GM21786 (cell line): Measurements from ENCODE around the gene NT5C3A.
"Not testable (repeated sequence)": the region's sequence is repeated elsewhere in the genome, so short reads cannot be mapped to it uniquely, and the experiment has no call there.

Source experiments
- ATAC-seq: cut with Tn5 transposase; IDR thresholded peaks from one replicate; pipeline ENCODE4 v1.9.1; 2021; ENCODE audit not compliant: unreplicated experiment

NT5C3A gene

GRCh38 chr7:33062023-33062781 is at the start of gene NT5C3A:
TSS of gene NT5C3A (minus strand) at chr7:33062776. CDS start at chr7:33062705, 71 bp downstream.
- ATAC-seq: peak; percentile 35

DNA sequence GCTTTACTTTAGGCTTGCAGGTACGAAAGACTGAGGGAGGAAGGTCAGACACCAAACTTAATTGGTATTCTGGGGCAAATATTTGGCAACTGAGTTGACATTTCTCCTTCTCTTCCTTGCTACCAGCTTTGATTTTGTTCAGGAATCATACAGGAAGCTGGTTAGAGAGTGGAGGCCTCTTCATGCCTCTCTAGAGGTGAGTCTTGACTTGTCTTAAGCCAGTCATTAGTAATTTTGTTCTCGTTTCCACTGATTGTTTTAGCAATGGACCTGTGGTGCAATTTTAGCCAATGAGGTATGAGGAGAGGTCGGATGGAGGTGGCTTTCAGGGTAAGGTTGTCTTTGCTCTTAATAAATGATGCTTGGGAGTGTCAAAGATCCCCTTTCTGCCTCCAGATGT is 49.0 kb upstream of the NT5C3A start:
- no peak for ATAC-seq

DNA sequence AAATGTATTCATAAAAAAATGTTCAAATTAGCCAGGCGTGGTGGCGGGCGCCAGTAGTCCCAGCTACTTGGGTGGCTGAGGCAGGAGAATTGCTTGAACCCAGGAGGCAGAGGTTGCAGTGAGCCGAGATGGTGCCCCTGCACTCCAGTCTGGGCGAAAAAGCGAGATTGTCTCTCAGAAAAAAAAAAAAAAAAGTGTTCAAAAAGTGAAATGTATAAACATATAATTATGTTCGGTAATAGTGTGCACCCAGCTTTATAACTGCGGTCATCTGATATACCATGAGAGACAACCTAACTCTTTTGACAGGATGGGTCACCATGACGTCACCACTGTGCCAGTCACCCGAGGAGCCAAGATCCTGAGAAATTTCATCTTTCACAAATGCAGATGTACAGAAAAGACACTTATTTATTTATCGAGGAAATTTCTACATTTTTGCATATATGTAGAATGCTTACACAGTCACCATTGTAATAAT is 47.2 kb upstream of the NT5C3A start:
- ATAC-seq: no peak

- ATAC-seq: peak; percentile 73
Observed at GRCh38 chr7:33109005-33109757, 46.6 kb upstream of the NT5C3A start, which contains the start of gene RP9. TSS of gene RP9 (minus strand) at chr7:33109404. CDS start at chr7:33109372, 32 bp downstream.

DNA sequence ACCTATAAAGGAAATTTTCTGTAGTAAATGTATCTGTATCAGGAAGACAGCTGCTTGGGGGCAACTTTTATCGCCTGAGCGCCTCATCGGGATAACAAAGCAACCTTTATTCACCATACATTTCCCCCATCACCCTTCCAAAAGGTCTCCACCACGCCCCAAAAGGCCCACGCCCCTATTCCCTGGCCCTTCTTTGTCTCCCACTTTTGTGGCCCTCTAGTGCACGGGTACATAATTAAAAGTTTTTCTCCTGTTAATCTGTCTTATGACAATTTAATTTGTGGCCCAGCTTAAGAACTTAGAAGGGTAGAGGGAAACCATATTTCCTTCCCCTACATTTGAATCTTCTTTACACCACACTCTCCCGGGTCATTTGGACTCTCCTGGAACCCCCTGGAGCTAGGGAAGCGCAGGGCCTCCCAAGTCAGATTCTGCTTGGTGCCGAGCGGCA is 46.0 kb upstream of the NT5C3A start:
- ATAC-seq: peak; percentile 5

DNA sequence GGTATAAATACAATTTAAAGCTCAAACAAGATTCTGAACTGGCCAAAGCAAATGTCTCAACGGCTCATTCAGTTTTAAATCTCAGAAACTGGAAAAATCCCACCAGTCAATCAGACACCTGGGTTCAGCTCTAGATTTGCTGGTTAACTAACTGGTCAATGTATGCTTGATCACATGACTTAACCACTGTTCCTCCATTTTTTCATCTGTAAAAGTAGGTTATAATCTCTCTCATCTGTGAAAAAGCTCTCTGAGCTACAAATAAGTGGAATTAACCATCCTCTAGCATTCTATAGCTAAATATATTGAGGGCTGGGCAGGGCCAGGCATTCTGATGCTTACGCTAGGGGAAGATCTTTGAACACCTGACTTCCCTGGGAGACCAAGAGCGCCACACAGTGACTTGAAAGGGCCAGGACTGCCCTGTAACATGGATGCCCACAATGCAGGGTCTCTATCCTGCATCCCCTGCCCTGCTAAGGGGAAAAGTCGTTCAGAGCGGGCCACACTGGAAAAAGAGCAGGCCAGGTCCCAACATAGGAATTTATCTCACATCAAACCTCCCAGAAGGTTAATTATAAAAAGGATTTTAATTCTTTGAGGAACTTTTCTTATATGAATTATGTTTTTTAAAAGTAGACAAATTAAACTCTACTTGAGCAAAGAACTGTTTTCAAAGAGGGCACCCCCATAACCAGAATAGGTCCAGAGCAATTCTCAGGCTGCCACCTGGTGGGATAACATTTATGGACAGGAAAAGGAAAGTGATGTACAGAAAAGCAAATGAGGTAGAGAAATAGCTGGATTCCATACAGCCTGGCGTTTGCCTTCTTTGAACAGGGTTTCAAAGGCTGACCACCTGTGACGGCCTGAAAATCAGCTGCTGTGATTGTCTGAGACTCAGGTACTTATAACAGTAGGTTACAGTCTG is 44.8 kb upstream of the NT5C3A start:
- ATAC-seq: peak; percentile 39

- no peak for ATAC-seq
Observed at GRCh38 chr7:33101906-33102305, 39.3 kb upstream of the NT5C3A start.

DNA sequence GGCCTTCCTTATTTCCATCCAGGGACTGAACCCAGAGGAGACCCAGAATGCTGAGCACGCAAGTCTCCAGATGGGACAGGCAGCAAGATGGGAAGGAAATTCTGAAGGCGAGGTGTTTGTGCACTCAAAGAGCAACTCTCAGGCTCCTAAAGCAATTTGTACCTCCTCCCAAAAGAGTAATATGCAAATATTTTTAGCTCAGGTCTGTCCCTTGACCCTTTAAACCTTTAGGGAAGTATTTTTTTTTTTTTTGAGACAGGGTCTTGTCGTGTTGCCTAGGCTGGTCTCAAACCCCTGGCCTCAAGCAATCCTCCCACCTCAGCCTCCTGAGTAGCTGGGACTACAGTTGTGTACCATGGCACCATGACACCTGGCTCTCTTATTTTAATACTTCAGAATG is 38.2 kb upstream of the NT5C3A start:
- no peak for ATAC-seq

- ATAC-seq: no peak
Observed at GRCh38 chr7:33099154-33099940, 36.8 kb upstream of the NT5C3A start.

- not testable (repeated sequence) for ATAC-seq
Observed at GRCh38 chr7:33094745-33095275, 32.2 kb upstream of the NT5C3A start.

GRCh38 chr7:33093266-33093665 is 30.7 kb upstream of the NT5C3A start:
- ATAC-seq: no peak

DNA sequence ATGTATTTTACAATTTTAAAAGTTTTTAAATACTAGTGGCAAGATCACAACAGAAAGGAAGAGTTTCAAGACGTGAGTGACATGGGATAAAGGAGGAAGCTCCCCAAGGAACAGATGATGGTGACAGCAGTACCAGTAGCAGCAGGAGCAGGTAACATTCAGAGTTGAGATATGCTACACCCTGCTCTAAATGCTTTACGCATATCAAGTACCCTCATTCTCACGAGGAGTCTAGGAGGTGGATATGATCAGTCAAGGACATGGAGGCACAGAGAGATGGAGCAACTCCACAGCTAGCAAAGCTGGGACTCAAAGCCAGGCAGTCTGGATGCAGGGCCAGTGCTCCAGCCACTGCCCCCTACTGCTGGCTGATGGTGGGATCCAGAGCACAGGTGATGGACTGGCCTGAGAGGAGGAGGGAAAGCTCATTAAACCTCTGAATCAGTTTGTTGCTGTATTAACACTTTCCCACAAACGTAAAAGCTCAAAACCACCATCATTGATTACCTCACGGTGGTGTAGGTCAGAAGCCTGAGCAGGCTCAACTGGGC is 29.1 kb upstream of the NT5C3A start:
- ATAC-seq: no peak

- ATAC-seq: no peak
Observed at GRCh38 chr7:33091111-33091531, 28.5 kb upstream of the NT5C3A start.

GRCh38 chr7:33089142-33089541 is 26.6 kb upstream of the NT5C3A start:
- ATAC-seq: no peak

DNA sequence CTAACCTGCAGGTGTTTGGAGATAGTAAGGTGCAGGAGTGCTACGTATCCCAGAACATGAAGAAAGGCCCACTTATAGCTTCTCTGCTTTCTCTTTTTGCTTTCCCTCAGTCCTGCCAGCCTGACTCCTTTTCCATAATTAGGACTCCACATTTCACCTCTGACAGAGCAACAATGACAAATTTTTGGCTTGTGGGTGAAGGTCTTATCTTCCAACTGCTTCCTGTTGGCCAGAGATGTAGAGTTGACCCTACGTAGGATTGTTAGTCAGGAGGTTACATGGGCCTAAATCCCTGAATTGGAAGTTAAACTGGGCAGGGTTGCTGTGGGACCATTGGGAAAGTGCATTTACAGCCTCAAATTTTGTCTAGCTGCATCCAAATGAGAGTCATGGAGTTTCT is 25.3 kb upstream of the NT5C3A start:
- ATAC-seq: no peak

GRCh38 chr7:33087356-33087755 is 24.8 kb upstream of the NT5C3A start:
- no peak for ATAC-seq

DNA sequence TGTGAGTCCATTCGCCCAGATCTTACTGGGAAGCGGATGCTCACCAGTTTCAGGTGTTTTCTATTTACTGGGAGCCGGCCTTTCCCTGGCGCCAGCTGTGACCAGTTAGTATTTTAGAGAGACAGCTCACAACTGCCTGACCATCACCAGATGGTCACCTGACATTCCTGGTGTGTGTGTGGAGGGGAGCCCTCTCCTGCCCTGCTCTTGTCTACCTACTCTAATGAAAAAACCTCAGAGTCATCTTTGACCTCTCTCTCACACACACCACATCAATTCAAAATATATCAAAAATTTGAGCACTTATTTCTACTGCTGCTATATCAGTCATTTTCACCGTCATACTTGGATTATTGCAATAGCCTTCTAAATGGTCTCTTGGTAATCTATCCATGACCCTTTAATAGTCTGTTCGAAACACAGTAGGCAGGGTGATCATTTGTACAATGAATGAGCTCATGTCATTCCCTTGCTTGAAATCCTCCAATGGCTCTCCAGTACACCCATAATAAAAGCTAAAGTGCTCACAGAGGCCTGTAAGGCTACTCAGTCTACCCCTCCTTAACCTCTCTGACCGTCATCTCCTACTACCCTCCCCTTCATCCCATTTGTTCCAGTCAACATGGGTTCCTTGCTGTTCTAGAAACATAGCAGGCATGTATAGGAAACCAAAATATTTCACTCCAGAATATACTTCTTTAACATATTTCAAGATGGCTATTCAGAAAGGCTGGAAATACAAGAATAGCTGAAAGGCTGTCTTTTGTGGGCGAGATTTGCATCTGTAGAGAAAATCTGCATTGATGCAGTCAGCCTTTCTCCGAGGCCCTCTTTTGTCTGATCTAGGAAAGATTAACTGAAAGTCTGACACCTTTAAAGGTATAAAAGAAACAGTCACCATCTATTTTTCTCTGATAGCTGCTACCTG is 17.5 kb upstream of the NT5C3A start:
- no peak for ATAC-seq

DNA sequence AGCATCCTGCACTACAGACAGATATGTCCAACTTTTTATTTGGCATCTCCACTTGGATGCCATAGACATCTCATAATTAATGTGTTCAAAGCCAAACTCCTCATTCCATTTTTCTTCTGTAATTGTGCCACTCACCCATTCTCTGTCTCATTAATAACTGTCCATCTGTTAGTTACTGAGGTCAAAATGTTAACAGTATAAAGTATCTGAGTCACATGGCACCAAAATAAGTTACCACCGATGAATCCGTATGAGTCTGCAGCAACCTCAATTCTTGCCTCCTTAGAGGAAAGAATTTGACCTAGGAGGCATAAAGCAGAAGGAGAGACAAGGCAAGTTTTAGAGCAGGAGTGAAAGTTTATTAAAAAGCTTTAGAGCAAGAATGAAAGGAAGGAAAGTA is 16.5 kb upstream of the NT5C3A start:
- ATAC-seq: no peak
